Left kidney (tissue), 2 donors: ENCODE results near the gene RNF6. TPM values are rescaled to one million over a fixed set of nuclear protein-coding genes. Genes with fewer than 3 reads are reported as not detected.

Experiments used
- DNase-seq: peaks from one replicate; pipeline ENCODE4 v3.0.0-alpha.2; 2013
- polyA plus RNA-seq: library from polyadenylated mRNA; unstranded; fragments of 120-200 nt; gene quantifications from one replicate; pipeline ENCODE4 v1.2.1, GENCODE V29; 2013; ENCODE audit not compliant: insufficient read length

Gene RNF6
- polyA plus RNA-seq, 1 donor, result 36.7 TPM

- DNase-seq, result no peak
Observed at GRCh38 chr13:26227166-26227971, 5.3 kb upstream of the RNF6 start.

- DNase-seq, result no peak
Observed at GRCh38 chr13:26225896-26226617, 3.9 kb upstream of the RNF6 start.

- DNase-seq, result no peak
Observed at GRCh38 chr13:26222520-26223046, 469 bp upstream of the RNF6 start.

GRCh38 chr13:26221399-26221720 lies 754 bp downstream of the RNF6 start:
- no peak for DNase-seq

GRCh38 chr13:26220575-26220974 lies 1.5 kb downstream of the RNF6 start:
- no peak for DNase-seq

- no peak for DNase-seq
Observed at GRCh38 chr13:26219726-26220125, 2.4 kb downstream of the RNF6 start.

- no peak for DNase-seq
Observed at GRCh38 chr13:26216042-26216441, 6.1 kb downstream of the RNF6 start.

GRCh38 chr13:26213982-26214381 lies 8.1 kb downstream of the RNF6 start:
- DNase-seq, result no peak

GRCh38 chr13:26213345-26213744 lies 8.8 kb downstream of the RNF6 start:
- no peak for DNase-seq

GRCh38 chr13:26208287-26208686 lies 13.8 kb downstream of the RNF6 start:
- DNase-seq, result no peak

GRCh38 chr13:26202365-26202972 lies 19.6 kb downstream of the RNF6 start:
- no peak for DNase-seq

GRCh38 chr13:26200811-26201210 lies 21.3 kb downstream of the RNF6 start:
- DNase-seq, result no peak

GRCh38 chr13:26198116-26198515 lies 24.0 kb downstream of the RNF6 start:
- DNase-seq, result no peak

GRCh38 chr13:26197298-26197697 lies 24.8 kb downstream of the RNF6 start:
- no peak for DNase-seq

GRCh38 chr13:26186995-26187394 lies 35.1 kb downstream of the RNF6 start:
- DNase-seq, result no peak

- peak; percentile 89 for DNase-seq
Observed at GRCh38 chr13:26186118-26186870, 35.8 kb downstream of the RNF6 start.

GRCh38 chr13:26185720-26186117 lies 36.4 kb downstream of the RNF6 start:
- no peak for DNase-seq

GRCh38 chr13:26184791-26185250 lies 37.3 kb downstream of the RNF6 start:
- DNase-seq, result peak; percentile 68

- no peak for DNase-seq
Observed at GRCh38 chr13:26183416-26183815, 38.7 kb downstream of the RNF6 start.

GRCh38 chr13:26179344-26179743 lies 42.8 kb downstream of the RNF6 start:
- DNase-seq, result no peak

- no peak for DNase-seq
Observed at GRCh38 chr13:26168835-26169234, 53.3 kb downstream of the RNF6 start.

GRCh38 chr13:26168237-26168814 lies 53.8 kb downstream of the RNF6 start:
- no peak for DNase-seq
